Measurements from ENCODE around the gene ZDHHC11B. TPM values are rescaled to one million over a fixed set of nuclear protein-coding genes. Genes with fewer than 3 reads are reported as not detected.
"Not testable (repeated sequence)": the region's sequence is repeated elsewhere in the genome, so short reads cannot be mapped to it uniquely, and the experiment has no call there.

ZDHHC11B gene
- total RNA-seq, 1 donor from 2014 or later, result not detected

DNA sequence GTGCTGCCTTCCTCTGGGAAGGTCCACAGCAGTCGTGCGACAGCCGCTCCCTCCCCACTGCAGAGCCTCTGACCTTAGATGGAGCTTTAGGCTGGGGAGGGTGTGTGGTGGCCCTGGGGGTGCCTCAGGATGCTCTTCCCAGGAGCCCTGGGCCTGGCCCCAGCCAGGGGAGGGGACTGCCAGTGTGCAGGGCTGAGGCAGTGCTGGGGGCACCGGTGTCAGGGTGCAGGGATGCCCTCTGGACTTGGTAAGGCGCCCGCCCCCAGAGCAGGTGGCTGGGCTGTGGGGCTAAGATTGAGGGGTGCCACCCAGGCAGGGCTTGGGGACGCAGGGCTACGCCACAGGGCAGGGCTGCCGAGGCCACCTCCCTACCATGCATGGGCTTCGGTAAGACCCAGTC is 13.9 kb downstream of the ZDHHC11B start:
- not testable (repeated sequence) for DNase-seq (ENCODE audit: low read depth in 2 of 2)

DNA sequence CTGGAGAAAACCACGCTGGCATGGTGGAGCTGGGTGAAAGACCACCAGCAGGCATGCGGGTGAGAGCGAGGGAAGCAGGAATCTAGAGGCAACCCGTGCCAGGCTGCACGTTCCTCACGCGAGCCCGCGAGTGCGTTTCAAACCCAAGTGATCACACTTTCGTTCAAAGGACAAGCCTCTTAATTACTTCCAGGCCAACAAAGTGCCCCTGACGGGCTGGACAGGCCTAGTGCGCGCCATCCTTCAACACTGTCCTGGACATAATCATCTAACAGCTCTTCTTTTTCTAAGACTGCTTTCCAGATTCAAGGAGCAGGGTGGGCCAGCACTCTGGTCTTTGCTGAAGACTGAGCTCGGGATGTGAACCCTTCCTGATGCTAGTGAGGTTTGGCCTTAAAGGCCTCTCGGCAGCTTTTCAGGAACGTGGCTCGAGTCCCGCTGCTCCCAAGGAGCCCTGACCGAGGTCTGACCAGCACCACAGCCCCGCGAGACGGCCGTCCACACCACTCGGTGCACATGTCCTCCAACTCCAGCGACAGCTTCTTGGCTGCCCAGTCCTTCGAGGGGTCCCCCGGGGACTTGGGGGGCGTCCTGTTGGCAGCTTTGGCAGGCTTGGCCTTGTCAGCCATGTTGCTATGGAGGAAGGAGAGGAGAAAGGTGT is 14.9 kb downstream of the ZDHHC11B start:
- not testable (repeated sequence) for DNase-seq (ENCODE audit: low read depth in 2 of 2)

DNA sequence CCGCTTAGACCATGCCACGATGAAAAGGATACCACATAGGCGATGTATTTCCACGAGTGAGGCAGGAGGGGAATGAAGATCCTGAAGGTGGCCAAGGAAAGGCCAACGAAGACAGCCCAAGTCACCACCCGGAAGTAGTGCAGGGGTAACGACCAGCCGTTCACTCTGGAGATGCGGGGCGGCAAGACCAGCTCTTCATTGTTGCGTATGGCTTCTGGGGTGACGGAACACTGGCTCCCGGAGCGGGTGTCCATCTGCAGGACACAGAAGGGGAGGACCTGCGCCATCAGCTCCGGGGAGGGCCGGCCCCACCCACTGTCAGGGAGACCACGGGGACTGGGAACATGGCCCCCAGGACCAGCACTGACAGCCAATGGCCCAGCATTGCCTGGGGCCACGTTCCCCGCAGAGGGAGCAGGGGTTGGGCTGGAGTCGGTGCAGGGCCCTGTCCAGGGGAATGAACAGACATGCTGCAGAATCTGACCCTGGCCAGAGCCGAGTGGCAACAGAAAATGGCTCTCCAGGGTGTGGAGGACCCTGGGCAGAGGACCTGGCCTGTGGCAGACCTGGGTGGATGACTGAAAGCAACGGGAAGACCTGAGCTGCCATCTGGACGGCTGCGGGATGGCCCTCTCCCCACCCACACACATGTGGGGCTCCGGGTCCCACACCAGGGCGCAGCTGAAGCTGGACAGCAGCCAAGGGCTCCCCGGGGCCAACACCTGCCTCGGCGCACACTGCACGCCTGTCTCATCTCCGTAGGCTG is 17.7 kb downstream of the ZDHHC11B start:
- no peak for DNase-seq (ENCODE audit: low read depth in 2 of 2)

DNA sequence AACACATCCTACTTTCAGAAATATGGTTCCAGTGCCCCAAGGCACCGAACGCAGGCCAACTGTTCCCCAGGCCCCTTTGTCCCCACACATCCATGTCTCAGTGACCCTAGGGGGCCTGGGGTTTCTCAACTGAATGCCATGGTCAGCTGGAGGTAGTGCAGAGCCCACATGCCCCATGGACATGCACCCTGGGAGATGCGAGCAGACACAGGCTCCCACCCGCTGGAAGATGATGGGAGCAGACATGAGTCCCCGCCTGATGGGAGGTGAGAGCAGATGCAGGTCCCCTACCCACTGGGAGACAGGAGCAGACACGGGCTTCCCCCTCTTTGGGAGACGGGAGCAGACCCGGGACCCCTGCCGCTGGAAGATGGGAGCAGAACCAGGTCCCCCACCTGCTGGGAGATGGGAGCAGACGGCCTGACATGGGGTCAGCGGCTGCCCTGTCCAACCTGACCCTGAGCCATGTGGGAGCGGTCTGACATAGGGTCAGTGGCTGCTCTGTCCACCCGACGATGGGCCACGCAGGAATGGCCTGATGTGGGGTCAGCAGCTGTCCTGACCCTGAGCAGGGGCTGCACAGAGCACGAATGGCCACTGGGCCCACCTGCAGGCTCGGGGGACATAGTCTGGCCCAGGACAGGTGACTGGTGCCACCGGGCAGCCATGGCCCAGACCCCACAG is 18.4 kb downstream of the ZDHHC11B start:
- no peak for DNase-seq (ENCODE audit: low read depth in 2 of 2)

DNA sequence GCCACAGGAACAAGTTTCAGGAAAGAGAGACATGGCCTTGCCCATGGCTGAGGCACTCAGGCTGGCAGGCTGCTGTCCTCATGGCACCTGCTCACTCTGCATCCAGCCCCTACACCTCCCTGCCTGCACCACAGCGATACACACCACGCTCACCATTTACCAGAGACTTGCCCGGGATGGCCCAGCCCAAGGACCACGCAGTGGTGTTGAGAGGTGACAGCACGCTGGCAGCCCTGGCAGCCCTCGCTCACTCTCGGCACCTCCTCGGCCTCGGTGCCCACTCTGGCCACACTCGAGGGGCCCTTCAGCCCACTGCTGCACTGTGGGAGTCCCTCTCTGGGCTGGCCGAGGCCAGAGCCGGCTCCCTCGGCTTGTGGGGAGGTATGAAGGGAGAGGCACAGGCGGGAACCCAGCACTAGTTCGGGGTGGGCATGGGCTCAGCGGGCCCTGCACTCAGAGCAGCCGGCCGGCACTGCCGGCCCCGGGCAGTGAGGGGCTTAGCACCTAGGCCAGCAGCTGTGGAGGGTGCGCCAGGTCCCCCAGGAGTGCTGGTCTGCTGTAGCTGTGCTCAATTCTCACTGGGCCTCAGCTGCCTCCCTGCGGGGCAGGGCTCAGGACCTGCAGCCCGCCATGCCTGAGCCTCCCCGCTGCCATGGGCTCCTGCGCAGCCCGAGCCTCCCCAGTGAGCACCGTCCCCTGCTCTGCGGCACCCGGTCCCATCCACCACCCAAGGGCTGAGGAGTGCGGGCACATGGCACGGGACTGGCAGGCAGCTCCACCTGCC is 20.3 kb downstream of the ZDHHC11B start:
- no peak for DNase-seq (ENCODE audit: low read depth in 2 of 2)

DNA sequence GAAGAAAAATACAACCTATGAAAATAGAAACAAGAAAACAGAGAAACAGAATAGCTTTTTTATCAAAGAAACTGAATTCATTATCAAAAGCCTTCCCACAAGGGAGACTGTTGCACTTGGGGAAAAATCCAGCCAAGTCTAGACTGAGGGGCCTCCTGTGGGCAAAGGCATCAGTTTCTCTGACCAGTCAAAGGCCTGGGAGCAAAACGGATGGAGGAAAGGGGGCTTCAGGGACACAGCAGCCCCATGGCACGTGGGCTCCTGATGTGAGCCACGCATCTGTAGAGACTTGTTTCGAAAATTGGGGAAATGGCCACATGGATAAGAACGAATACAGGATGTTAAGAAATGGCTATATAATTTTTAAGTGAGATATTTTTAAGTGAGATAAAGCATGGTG is 21.1 kb downstream of the ZDHHC11B start:
- DNase-seq (ENCODE audit: low read depth in 2 of 2), result no peak

DNA sequence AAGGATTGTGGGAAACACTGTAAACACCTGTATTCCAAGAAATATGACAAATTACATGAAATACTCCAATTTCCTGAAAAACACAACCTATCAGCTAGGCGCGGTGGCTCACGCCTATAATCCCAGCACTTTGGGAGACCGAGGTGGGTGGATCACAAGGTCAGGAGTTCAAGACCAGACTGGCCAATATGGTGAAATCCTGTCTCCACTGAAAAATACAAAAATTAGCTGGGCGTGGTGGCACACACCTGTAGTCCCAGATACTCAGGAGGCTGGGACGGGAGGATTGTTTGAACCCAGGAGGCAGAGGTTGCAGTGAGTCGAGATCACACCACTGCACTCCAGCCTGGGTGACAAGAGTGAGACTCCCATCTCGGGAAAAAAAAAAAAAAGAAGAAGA is 21.5 kb downstream of the ZDHHC11B start:
- DNase-seq (ENCODE audit: low read depth in 2 of 2), result not testable (repeated sequence)

DNA sequence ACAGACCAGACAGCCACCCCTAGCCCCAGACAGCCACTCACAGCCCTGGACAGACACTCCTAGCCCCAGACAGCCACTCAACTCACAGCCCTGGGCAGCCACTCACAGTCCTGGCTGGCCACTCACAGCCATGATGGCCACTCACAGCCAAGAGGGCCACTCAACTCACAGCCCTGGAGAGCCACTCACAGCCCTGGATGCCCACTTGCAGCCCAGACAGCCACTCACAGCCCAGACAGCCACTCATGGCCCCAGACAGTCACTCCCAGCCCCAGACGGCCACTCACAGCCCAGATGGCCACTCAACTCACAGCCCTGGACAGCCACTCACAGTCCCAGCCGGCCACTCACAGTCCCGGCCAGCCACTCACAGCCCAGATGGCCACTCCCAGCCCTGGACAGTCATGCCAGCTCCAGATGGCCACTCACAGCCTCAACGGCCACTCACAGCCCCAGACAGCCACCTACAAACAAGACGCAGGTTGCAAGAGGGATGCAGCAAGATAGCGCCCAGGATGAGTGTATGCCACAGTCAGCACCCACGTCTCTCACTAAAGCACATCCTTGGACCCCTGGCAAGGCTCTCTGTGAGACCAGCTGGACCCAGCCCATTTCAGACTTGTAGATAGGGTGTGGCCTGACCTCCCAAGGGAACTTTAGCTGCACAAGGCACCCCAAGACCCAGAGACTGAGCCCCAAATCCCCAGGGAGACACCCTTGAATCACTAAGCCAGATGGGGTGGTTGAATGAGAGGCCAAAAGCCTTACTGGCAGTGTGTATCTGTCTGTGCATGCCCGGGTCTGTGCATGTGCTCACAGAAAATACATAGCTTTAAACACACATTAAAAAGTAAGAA is 22.4 kb downstream of the ZDHHC11B start:
- no peak for DNase-seq (ENCODE audit: low read depth in 2 of 2)

DNA sequence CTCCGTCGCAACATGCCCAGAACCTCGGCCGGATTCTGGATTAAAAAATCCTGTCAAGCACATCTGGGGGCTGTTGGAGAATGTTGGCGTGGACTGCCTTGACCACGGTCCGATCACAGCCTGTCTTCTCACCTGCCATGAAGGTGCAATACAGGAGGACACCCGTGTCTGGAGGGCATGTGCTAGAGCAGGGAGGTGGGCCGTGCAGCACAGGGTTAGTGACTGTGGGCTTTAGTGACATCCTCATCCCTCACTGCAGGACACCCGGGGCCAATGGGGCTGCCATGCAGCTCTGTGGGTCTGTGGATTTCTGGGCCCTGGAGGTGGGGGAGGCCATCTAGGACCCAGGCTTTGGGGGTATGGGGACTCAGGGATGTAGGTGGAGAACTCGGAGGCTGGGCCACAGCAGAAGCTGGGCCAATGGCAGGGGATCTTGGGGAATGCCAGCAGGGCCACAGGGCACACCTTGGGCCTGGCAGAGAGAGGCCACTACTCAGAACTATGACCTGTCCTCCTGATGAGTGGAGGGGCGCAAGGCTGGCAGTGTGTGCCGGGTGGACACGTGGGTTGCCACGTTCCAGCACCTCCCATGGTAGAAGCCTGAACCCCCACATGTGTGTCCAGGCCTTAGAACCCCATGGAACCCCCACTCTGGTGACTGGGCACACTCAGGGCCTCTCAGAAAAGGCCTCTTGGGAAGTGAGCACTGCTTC is 23.3 kb downstream of the ZDHHC11B start:
- DNase-seq (ENCODE audit: low read depth in 2 of 2), result no peak

DNA sequence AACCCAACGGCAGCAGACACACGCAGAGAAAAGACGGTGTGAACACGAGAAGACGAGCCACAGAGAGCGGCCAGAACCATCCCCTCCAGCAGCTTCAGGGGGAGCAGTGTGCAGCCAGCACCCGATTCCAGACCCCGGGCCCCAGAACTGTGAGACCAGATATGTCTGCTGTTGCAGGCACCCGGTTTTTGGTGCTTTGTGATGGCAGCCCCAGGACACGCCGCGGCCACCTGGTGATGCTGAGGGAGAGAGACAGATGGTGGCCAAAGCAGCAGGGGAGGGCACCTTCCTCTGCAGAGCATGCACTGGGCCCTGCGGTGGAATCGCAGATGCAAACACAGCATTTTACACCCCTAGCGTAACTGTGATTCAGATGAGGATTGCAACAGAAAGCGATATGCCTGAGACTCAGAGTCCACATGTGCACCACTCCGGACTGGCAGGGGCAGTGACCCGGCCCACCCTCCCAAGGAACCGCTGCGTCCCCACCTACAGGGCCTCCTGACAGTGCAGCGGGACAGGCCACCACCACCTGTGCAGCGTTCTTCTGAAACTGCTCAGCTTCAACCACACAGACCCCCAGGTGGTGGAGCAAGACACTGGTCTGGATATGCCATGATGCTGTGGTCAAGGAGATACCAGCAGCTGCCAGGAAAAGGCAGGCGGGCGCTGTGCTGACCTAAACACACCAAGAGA is 24.0 kb downstream of the ZDHHC11B start:
- DNase-seq (ENCODE audit: low read depth in 2 of 2), result no peak

DNA sequence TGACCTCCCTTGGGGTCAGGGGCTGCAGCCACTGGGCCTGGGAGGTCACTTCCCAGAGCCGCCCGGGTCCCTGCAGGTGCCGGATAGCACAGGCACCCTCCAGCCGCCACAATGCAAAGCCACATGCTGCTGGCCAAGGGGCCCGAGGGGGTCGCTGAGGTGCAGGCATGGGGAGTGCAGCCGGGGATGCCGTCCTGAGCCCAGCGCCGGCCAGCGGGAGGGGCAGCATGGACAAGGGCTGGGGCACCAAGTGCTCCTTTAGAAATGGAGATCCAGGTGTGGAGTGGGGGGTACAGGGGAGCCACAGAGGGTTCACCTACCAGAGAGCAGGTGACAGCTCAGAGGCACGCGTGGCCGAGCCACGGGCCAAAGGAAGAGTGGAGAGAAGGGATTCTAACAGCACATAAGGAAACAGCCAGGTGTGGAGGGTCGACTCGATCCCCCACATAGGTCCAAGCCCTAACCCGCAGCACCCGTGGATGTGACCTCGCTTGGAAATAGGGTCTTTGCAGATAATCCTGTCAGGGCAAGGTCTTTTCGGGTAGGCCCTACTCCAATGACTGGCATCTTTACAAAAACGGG is 24.7 kb downstream of the ZDHHC11B start:
- DNase-seq (ENCODE audit: low read depth in 2 of 2), result no peak

DNA sequence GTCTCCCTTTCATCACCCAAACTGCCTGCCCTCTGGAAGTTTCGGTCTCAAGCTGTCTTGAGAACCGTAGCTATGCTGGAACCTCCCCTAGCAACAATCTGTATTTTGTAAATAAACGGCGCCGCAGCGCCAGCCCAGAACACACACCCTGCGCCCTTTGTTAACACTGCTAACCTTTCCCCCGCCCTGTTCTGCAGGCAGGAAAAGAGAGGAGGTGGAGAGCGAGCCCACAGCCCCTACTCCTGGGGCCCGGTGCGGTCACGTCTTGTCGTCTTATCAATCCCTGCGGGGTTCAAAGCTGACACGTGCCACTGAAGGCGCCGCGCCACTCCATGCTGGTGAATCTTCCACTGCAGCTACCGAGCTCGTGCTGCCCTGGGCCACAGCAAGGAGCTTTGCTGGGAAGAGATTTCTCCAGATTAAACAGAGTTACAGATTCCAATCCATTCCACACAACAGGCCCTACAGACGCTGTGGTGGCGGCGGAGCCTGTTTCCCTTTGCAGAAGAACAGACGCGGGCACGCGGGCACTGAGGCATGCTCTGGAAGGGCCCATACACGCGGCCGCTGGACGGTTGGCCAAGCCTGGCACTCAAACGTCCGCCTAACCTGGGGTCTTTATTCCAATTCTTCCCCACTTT is 25.3 kb downstream of the ZDHHC11B start:
- peak in 1 of 2 donors; percentile 47 for DNase-seq (ENCODE audit: low read depth in 2 of 2)

DNA sequence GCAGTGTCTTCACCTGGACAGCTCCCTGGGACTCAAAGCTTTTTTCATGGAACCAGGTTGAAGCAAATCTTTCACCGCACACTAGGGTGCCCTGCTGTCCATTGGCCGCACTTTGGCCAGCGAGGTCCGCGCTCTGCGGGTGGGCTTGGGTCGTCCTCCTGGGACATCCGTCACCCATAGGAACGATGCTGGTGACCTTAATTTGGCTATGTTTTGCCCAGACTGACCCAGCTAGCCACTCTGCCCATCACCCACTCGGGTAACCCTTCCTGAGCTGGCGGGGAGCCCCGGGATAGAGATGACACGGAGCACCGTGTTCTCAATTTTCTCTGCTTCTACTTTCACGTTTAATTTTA is 25.9 kb downstream of the ZDHHC11B start:
- DNase-seq (ENCODE audit: low read depth in 2 of 2), result no peak

DNA sequence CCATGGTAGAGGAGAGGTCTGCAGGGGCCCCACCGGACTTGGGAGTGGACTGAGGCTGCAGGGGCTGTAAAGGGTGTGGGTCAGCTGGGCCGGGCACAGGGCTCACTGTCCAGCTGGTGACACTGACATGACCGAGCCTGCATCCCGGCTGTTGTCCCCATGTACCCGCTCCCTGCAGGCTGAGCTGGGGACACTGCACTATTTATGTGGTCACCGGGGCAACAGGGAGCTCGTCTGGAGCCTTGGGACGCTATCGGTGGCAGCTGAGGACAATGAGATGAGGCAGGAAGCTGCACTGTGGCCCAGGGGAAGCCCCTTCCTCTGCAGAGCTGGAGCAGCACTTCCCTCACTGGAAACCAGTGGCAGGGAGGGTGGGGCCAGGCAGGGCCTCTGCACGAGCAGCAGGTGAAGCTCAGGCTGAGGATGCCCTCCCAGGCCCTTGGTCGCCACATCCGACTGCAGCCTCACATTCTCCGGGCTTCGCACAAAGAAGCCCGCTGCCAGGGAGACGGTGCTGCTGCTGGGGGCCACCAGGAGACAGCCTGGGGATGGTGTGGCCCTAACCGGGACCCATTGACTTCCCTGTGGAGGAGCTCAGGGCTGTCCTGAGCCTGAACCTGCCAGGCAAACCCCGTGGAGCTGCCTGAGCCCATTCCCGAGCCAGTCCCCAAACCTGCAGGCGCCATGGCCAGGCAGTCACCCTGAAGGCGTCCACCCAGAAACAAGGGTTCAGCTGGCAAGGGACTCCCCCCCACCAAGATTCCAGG is 26.4 kb downstream of the ZDHHC11B start:
- peak in 1 of 2 donors; percentile 44 for DNase-seq (ENCODE audit: low read depth in 2 of 2)

DNA sequence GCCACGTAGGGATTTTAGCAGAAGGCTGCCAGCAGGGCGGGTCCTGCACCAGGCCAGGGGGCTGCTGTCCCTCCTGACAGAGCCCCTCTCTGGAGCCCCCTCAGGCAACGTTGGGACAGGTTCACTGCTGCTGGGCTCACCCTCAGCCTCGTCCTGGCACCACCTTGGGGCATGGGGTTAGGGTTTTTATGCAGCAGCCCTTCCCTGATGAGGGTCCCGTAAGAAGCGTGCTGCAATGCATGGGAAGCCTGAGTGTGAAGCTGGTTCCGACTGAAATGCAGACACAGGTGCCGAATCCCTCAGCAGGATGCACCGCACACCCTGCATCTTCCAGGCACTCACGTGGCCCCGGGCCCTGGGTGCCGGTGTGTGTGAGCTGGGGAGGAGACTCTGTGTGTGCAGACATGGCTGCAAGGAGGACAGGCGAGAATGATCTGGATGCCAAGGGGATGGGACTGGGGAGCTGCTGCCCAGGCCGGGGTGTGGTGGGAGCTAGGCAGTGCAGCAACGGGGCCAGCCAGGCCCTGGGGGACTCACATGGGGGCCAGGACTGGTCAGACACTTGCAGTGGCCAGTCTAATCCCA is 27.1 kb downstream of the ZDHHC11B start:
- DNase-seq (ENCODE audit: low read depth in 2 of 2), result no peak

DNA sequence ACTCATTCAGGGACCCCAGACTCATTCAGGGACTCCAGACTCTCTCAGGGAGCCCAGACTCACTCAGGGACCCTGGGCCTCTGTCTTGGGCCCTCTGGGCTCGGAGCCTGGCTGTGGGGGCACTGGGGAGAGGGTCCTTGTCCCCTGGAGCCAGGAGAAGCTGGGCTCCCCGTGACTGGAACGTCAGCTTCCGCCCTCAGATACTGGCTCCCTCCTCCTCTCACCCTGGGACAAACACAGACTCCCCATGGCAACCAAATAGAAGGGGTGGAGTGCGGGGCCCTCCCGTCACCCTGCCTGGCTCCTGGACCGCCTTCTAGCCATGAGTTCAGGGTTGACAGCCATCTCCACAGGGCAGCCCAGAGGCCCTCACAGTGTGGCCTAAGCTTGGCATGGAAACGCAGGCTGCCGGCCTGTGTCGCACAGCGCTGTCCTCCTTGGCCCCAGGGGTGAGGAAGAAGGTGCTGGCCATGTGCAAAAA is 27.6 kb downstream of the ZDHHC11B start:
- DNase-seq (ENCODE audit: low read depth in 2 of 2), result no peak

DNA sequence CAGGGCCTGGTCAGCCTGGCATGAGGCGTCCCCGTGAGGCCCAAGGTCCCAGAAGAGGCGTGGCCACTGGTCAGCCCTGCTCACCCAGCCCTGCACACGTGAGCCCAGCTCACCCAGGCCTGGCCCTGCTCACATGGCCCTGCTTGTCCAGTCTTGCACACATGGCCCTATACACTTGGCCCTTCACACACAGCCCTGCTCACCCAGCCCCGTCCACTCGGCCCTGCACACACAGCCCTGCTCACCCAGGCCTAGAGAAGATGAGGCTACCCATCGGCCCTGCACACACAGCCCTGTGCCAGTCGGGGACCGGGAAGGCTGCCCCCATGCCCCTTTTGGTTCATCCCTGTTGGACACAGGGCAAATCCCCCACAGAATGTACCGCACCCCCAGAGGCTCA is 28.4 kb downstream of the ZDHHC11B start:
- no peak for DNase-seq (ENCODE audit: low read depth in 2 of 2)

Measured in lung microvascular endothelial cell (primary cell).